Stimulated activated CD8-positive, alpha-beta memory T cell treated with anti-CD3 and anti-CD28 coated beads, Interleukin-15, amount 100 ng/mL, for 24 hours (primary cell): ENCODE measurements around the gene PRTFDC1.

Experiments
- DNase-seq: peaks from one replicate; pipeline ENCODE4 v3.0.0-alpha.2; 2020; ENCODE audit warnings: low read depth

The PRTFDC1 gene

DNA sequence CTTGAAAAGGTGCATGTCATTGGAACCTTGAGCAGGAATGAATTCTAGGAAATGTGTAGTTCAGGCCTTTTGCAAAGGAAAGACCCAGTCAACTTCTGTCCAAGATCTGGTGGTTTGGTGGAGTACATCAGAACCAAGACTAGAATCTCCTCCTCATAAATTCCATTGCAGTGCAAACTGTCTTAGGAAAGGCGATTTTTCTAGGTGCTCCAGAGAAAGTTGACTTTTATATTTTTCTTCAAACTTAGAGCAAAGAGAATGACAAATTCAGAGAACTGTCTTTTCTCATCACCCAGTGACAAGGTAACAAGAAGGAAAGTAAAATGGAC, 50.0 kb downstream of the PRTFDC1 start:
- no peak for DNase-seq

DNA sequence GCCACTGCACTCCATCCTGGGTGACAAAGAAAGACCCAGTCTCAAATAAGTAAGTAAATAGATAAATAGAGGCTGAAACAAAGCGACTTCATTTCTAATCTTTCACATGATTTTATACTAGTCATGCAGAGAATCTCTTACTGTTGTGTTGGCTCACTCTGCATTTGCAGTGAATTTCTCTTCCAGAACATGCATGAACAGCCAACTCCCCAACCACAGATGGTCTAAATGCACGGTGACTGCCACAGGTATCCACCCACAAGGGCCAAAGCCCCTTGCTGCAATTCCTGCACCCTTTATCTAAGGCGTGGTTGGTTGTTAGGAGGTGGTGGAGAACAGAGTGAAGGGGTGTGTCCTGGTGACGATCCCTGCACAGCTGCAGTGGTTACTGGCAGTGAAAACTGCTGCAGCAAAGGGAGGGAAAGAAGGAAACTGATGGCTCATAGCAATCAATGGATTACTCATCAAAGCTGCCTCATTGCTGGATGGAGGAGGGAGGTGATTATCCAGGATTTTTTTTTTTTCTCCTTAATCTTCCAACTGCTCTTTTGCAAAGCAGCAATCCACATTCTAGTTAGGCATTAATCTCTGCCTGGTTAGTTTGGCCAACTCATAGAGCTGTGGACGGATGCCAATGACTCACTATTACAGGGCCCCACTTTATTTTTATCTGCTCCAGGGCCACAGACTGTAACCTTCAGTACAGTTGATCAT, 50.6 kb downstream of the PRTFDC1 start:
- DNase-seq = no peak

DNA sequence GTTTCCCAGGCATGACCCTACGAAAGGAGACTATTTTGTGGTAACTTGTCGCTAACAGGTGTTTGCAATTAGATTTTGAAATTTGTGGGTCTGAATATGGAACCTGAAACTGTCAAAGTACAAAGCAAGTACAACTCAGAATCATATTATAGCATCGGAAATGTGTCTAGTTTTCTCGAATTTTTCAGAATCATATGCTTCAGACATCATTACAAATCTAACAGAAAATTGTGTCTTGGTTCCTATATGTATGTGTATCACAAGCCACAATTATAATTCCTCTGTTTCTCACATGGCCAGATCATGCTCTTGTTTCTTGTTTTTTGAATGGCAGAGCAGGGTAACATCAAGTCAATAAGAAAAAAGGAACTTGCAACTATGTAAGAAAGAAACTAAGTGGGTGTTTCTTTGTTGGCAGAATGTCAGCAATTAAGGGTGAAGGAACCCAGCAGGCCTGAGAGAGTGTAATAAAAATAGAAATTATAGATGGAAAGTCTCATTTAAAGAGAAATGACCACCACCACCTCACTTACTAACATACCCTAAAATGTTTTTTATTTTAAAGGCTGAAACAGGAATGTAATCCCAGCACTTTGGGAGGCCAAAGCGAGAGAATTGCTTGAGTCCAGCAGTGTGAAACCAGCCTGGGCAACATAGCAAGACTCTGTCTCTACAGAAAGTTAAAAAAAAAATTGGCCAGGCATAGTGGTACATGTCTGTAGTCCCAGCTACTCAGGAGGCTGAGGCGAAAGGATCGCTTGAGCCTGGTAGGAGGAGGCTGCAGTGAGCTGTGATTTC, 51.3 kb downstream of the PRTFDC1 start:
- no peak for DNase-seq

DNA sequence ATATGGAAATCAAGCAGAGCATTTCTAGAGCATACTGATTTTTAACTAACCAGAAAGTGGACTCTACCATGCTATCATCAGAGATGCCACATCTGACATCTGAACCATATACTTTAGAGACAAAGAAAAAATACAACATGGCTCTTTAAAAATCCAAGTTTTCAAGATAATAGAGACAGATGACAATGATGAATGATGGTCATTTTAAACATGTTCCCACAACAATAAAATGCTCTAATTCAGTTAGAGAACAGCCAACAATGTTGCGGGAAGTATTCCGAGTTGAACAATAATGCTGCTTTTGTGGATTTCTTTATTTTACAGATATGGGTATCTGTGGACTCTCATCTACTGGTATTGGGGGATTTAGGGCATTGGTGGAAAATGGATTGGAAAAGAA, 52.8 kb downstream of the PRTFDC1 start:
- no peak for DNase-seq

DNA sequence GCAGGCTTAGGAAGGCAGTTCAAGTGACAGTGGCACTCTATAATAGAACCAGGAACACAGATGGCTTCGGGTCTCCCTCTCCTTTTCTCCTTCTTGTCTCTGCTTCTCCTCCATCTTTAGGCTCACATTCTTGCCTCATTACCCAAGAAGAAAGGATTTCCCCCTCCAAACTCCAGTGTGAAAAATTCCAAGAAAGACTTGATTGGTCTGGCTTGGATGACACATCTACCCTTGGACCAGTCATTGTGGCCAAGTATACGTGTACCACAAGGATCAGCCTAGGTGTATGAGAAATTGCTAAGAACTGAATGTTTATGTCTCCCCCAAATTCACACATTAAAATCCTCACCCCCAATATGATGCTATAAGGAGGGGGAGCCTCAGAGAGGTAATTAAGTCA, 53.9 kb downstream of the PRTFDC1 start:
- no peak for DNase-seq

DNA sequence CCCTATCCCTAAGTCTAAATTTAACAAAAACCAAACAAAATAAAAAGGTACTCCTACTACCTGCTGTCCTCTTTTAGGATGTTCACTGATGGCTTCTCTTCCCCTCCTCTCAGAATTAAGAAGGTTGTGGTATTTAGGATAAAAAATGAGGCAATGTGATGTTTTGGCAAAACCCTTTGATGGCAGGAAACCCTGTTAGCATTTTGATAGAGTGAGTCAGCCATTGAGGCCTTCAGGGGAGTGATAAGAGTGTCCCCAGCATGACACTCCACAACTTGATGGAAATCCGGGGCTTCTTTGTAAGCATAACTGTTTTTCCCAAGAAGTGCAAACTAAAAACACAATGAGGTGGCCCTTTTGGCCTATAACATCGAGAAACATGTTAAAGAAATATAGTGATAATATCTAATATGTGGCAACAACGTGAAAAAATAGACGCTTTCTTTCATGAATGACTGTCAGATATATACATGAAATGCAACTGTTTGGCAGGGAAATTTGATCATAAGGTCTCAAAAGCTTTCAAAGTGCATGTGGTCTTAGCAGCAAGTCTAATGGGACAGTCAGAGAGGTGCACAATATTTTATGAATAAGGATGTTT, 55.0 kb downstream of the PRTFDC1 start:
- no peak for DNase-seq

DNA sequence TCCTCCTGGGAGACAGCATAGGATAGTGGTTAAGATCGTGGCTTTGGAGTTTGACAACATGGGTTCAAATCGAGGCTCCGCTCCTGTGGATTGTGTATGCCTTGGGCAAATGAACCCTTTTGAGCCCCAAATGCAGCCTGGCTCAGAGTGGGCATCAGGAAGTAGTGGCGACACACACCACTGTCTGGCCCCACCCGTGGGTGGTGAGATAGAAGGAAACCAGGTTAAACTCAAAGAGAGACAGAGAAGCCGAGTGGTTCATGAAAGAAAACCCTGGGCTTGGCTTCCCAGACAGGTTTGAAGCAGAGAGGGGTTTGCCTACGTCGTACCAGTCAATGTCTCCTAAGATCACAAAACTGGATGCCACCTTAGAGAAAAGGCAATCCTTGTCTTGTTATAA, 57.7 kb downstream of the PRTFDC1 start:
- no peak for DNase-seq

DNA sequence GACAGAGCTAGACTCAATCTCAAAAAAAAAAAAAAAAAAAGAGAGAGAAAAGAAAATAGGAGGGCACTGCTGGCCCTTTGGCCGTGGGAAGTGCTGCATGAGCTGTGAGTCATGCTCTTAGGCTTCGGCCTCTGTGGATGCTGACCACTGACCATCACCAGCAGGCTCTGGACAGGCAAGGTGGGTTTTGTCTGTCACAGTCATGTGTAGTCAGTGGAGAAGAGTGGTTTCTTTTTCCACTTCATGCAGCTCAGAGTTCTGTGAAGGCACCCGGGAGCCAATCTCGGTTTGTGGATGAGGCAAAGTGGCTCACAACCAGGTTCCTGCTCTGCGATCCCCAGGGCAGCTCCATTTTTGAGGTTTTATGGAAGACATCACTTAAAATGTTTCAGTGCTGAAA, 58.1 kb downstream of the PRTFDC1 start:
- no peak for DNase-seq

DNA sequence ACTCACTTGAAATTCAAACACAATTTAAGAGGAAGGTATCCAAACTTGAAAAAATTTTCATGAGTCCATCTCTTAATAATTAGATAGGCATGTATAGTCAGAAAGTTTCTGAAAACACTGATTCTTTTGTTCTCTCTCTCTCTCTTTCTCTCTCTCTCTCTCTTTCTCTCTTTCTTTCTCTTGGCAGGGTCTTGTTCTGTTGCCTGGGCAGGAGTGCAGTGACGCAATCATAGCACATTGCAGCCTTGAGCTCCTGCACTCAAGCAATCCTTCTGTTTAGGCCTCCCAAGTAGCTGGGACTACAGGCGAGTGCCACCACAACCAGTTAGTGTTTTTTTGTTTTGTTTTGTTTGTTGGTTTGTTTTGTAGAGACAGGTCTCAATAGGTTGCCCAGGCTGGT, 59.3 kb downstream of the PRTFDC1 start:
- no peak for DNase-seq

DNA sequence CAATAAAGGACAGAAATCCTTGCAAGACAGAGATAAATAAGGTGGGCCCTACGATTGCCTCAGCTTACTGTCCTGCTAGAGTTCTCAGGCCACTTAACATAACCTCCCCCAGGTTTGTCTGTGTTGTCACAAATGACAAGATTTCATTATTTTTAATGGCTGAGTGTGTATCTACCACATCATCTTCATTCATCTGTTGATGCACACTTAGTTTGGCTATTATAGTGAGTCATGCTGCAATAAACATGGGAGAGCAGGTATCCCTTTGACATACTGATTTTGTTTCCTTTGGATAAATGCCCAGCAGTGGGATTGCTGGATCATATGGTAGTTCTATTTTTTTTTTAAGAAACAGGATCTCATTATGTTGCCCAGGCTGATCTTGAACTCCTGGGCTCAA, 60.6 kb downstream of the PRTFDC1 start:
- no peak for DNase-seq

DNA sequence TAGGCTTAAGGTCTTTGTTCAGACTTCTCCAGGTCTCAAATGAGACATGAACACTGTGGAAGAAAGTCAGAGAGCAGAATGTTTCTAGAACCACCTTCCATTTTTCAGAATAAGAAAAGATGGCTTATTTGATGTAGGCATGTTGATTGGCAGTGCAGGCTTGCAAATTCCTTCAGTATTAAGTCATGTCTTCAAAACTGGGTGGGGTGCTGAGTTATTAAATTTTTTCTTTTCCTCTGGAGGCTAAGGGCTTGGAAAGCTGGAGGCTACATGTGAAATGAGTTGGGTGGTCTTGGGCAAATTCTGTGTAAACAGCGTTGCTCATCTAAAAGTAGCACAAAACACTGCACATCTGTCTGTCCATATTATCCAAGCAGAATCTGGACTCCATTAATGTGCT, 62.8 kb downstream of the PRTFDC1 start:
- DNase-seq = no peak

DNA sequence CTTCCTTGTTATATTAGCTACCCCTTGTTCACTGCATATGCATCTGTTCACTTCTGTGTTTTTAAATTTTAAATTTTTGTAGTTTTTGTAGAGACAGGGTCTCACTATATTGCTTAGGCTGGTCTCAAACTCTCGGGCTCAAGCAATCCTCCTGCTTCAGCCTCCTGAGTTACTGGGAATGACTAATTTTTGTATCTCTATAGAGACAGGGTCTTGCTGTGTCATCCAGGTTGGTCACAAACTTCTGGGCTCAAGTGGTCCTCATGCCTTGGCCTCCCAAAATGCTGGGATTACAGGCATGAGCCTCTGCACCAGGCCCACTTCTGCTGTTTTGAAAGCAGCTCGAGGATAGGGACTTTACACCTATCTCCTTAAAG, 64.6 kb downstream of the PRTFDC1 start:
- DNase-seq = no peak

DNA sequence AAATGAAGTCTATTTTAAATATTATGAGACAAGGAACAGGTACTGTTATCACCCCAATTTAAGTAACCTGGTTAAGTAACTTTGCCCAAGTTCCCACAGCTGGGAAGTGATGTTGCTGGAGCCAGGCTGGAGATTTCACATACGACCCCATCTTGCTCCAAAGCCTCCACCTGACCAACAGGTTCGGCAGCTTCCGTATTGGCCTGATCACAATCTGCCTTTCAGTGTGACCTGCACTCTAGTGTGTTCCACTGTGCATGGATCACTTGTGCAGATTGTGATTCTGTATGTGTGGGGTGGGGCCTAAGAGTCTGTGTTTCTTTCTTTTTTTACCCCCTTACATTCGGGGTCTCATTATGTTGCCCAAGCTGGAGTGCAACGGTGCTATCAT, 66.1 kb downstream of the PRTFDC1 start:
- DNase-seq = no peak

DNA sequence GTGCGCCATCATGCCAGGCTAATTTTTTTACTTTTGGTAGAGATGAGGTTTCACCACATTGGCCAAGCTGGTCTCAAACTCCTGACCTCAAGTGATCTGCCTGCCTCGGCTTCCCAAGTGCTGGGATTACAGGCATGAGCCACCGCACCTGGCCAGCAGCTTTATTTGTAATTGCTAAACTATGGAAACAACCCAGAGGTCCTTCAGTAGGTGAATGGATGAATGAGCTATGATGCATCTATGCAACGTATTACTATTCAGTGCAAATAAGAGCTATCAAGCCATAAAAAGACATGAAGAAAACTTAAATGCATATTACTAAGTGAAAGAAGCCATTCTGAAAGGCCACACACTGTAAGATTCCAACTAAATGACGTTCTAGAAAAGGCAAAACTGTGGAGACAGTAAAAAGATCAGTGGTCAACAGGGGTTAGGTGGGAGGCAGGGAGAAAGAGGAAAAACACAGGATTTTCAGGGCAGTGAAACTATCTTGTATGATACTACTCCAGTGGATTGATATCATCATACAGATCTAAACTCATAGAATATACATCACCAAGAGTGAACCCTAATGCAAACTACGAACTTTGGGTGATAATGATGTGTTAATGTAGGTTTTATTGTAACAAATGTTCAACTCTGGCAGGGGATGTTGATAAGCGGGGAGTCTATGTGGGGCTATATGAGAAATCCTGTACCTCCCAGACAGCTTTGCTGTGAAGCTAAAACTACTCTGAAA, 66.7 kb downstream of the PRTFDC1 start:
- DNase-seq = no peak

DNA sequence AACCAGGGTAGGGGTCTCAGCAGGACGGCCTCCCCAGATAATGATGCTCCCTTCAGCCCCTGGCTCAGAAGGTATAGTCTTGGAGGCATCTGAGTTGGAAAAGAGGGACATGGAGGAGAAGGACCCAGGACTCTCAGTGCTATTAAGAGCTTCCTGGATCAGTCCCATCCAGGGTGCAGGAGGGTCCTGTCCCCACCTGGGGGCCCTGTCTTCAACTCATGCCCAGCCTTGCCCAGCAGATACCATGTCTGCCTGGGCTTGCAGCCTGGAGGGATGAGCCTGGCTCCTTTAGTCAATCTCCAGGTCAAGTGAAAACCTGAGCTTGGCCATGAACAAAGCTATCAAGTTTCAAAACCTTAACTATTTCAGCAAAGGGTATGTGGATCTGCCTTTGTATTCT, 67.6 kb downstream of the PRTFDC1 start:
- no peak for DNase-seq

DNA sequence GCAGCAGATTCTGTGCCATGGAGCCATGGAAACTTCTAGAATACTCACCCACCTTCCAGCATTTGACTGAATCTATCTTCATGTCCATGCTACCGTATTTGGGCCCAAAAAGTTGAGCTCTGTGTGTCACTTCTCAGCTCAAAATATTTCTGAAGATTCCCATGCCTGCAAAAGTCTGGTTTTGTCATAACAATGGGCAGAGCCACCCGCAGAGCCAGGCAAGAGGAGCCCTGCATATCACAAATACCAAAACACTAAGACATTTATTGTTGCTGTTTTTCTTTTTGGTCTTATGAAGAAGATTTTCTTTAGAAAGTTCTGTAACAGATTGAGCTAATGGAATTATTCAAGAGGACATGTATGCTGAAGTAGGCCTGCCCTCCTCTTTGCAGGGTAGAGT, 68.1 kb downstream of the PRTFDC1 start:
- no peak for DNase-seq

DNA sequence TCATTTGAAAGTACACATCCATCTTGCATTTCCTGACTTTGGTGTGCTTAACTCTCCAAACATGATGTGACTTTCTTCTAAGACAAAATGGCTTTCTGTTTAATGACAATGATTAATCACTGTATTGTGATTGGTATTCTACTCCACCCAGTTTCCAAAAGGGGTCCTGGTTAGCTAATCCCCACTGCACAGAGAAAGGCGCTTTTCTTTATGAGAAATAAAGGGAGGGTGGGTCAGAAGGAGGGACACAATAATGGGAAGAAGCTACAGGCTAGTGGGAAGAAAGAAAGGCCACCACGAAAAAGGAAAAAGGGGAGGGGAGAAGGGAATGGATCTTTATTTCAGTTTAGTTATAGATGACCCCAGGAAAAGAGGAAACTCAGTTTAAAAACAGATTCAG, 69.2 kb downstream of the PRTFDC1 start:
- no peak for DNase-seq

DNA sequence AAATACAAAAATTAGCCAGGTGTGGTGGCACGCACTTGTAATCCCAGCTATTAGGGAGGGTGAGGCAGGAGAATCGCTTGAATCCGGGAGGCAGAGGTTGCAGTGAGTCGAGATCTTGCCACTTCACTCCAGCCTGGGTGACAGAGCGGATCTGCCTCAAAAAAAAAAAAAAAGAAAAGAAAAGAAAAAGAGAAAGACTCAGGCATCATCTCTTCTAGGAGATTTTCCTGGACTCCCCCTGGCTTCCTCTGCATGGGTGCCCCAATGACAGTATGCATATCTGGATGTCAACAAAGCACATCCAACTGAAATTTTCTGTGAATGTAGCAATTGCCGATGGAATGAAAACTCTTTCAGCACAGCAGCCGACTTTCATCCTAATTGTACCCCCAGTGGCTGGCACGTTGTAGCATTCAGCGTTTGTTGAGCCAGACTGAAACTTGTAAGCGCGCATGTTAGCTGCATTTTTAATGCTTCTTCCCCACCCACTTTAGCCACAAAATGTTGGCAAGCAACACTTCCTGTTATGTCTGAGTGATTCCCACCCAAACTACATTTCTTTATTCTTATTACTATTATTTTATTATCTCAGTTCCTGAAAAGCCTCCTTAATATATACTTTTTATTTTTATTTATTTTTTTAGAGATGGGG, 70.2 kb downstream of the PRTFDC1 start:
- DNase-seq = no peak

DNA sequence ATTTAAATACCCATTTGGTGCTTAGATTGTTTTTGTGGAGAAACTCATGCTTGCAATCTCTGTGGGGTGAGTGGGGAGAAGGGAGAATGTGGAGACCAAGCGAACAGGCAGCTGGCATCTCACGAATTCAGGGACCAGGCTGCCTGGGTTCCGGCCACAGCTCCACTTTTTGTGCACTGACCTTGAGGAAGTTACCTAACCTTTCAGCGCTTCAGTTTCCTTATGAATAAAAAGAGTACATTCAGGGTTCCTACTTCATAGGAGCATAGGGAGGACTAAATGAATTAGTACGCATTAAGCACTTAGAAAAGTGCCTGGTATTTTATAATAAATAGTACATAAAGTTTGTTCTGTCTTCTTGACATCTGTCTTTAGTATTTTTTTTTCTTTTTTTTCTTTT, 72.5 kb downstream of the PRTFDC1 start:
- DNase-seq = no peak

DNA sequence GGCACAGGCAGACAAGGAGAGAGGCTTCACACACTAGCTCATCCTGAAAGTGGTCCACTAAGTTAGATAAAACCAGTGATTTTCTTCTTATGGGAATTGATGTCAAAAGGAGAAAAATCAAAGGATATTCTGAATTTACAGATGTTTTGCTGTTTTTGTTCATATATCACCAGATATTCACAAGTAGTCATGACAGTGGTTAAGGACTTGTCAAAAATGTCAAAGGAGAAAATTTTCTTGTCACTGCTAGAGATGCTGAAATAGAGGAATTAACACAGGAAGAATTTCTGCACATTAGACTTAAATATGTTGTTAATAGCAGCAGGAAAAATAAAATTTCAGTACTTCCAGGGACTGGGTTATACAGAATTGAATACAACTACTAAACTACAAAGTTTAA, 78.3 kb downstream of the PRTFDC1 start:
- DNase-seq = no peak

DNA sequence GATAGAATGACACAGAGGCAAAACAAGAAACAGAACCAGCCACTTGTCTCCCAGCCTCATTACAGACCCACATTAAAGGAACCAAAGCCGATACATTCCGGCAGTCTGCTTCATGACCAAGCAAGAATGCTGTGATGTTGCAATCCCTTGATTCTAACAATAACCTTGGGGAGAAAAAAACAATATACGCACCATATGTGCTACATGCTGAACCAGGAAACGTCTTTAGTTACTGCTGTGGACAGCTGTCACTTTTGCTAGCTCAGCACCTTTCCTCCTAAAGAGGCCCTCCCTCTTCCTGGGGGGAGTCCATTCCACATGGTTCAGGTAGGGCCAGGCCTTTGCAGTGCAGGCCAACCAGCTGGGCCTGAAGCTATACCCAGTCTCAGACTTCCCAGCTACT, 79.1 kb downstream of the PRTFDC1 start:
- no peak for DNase-seq

DNA sequence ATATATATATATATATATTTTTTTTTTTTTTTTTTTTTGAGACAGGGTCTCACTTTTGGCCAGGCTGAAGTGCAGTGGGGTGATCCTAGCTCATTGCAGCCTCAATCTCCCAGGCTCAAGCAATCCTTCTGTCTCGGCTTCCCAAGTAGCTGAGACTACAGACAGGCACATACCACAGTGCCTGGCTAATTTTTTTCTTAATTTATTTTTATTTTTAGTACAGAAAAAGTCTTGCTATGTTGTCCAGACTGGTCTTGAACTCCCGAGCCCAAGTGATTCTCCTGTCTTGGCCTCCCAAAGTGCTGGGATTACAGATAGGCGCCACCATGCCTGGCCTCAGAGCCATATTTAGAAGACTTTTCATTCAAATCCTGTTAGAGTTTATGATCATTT, 79.6 kb downstream of the PRTFDC1 start:
- DNase-seq = no peak
